ENCODE measurements around the gene PRKG1. TPM values are rescaled to one million over a fixed set of nuclear protein-coding genes. Genes with fewer than 3 reads are reported as not detected.
A peak's percentile ranks its signal among the peaks of the same experiment; 100 is the strongest.

Gene PRKG1
- total RNA-seq, 6 experiments from 2014 or later = 1.1 to 2.0 (median 1.3) TPM

DNA sequence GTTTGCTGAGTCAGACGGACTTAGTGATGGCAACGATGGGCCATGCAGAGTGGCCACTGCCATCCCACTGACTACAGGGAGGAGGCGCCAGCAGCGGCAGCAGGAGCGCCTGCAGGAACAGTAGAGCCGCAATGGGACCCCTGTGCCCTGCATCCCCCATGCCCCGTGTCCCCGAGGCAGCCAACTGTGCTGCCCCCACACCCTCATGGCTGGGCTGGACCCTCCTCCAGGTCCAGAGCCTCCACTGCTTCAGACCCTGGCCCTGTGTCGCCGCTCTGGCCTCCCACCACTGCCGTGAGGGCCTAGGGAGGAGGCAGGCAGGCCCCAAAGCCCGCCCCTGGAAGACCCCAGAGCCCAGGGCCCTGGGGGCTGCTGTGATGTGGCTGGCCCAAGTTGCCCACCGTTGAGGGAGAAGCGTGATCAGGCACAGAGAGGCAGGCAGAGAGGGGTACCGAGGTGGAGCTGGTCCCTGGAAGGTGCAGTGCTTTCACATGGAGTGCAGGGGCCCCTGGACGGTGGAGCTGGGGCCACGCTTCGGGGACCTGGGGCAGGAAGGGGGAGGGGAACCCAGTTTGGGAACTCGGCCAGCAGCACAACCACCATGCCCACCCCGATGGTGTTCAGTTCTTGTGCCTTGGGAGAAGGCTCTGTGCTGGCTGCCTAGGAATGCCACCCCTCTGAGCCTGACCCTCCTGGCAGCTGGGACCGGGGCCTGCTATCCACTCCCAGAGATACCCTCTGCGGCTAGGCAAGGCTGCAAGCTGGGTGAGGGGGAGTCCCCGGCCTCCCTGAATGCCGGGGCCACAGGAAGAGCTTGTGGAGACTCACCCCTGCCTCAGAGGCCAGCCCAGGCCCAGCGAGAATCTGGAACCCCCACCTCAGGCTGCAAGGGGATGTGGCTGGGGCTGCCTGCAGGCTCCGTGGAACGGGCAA lies 1272.4 kb downstream of the PRKG1 start:
- intact Hi-C loops (cut with DNase I) = no loop called here
- WGBS (ENCODE audit: insufficient coverage, low coverage, low lambda C conversion rate, missing lambda C conversion rate) = 54% methylated on average over 4 of the region's 27 CpGs
- ATAC-seq = peak in 1 of 4 donors; percentile 31
- Histone ChIP-seq H3K27ac (no peak overlapping the region), H3K9me3 (no peaks in the 10 kb centered on the region), H3K36me3 (no peaks in the 10 kb centered on the region), H3K4me3 (no peak overlapping the region), H3K4me1 (no peaks in the 10 kb centered on the region), H3K27me3 (no peaks in the 10 kb centered on the region)
- TF ChIP-seq, protein P1, sequence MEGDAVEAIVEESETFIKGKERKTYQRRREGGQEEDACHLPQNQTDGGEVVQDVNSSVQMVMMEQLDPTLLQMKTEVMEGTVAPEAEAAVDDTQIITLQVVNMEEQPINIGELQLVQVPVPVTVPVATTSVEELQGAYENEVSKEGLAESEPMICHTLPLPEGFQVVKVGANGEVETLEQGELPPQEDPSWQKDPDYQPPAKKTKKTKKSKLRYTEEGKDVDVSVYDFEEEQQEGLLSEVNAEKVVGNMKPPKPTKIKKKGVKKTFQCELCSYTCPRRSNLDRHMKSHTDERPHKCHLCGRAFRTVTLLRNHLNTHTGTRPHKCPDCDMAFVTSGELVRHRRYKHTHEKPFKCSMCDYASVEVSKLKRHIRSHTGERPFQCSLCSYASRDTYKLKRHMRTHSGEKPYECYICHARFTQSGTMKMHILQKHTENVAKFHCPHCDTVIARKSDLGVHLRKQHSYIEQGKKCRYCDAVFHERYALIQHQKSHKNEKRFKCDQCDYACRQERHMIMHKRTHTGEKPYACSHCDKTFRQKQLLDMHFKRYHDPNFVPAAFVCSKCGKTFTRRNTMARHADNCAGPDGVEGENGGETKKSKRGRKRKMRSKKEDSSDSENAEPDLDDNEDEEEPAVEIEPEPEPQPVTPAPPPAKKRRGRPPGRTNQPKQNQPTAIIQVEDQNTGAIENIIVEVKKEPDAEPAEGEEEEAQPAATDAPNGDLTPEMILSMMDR (IDR thresholded peaks at IDR 0.05) = no peak
- TF ChIP-seq POLR2A (IDR thresholded peaks at IDR 0.05) = no peak
- no peak for DNase-seq

DNA sequence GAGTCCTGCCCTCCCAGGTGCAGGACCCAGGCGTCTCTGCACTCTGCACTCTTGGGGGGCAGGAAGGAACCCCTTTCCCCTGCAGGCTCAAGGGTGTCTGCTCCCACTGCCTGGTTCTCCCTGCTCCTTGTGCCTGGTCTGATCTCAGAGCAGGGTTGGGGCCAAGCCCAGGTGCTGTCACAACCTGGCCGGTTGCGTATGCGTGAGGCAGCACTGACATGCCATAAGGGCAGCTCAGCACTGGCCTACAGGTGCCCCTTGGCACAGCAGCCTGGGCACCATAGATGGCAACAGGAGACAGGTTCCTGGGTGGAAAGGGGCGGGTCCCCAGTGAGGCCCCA lies 1273.0 kb downstream of the PRKG1 start:
- TF ChIP-seq, protein P1 (IDR thresholded peaks at IDR 0.05) = no peak
- TF ChIP-seq POLR2A (IDR thresholded peaks at IDR 0.05) = no peak
- intact Hi-C loops (cut with DNase I) = no loop called here
- Histone ChIP-seq H3K4me1 (no peaks in the 10 kb centered on the region), H3K27ac (no peak overlapping the region), H3K36me3 (no peaks in the 10 kb centered on the region), H3K27me3 (no peaks in the 10 kb centered on the region), H3K4me3 (no peak overlapping the region), H3K9me3 (no peaks in the 10 kb centered on the region)
- DNase-seq = no peak
- no CpG with 5 or more reads among the region's 5 CpGs for WGBS (ENCODE audit: insufficient coverage, low coverage, low lambda C conversion rate, missing lambda C conversion rate)
- ATAC-seq = peak in 1 of 4 donors; percentile 29

MicroRNAs encoded within 50 kb of the gene (microRNA counts, 767-probe panel; counts per million panel counts)
- 237 counts per million for microRNA hsa-miR-605

Small RNA genes within 50 kb of the gene (microRNA-seq; reads per million reads assigned to microRNA genes)
- 0.58 to 1.3 reads per million in 2 donors for gene MIR605

Small RNA genes within 50 kb of the gene (small RNA-seq; reads per million reads assigned to genes)
- 0 reads per million in 2 experiments for gene MIR605

Other genes with a start within 250 kb of the PRKG1 start
- 100 to 1,000 TPM; 101 to 261 (median 171) TPM for gene A1CF, start 188.9 kb upstream of the PRKG1 start, total RNA-seq